ENCODE data around the gene CPN1. TPM values are rescaled to one million over a fixed set of nuclear protein-coding genes. Genes with fewer than 3 reads are reported as not detected.

CPN1 gene
- total and polyA plus RNA-seq, 2 of the 8 experiments (the other 6 are each of a cell fraction or from before 2014, with no cell fraction given): 0.15 to 0.20 TPM

GRCh38 chr10:100076750-100077149, 4.9 kb downstream of the CPN1 start:
- Histone ChIP-seq H2BK120ac (replicated peaks; ENCODE audit: low read depth, low read length) (no peak overlapping the region), H4K20me1 (replicated peaks in 1 of 2; ENCODE audit: control insufficient read depth in 1 of 2, insufficient read depth in 2 of 2, low read length in 2 of 2) (no peaks in the 10 kb centered on the region), H4K91ac (replicated peaks; ENCODE audit: insufficient read length, low read length) (no peak overlapping the region), H3K79me2 (ENCODE audit: control insufficient read depth in 1 of 2, insufficient read depth in 2 of 2, low read length in 2 of 2) (no peaks in the 10 kb centered on the region), H3K4ac (replicated peaks; ENCODE audit: insufficient read length, low read depth, low read length) (no peak overlapping the region), H3K9ac (replicated peaks in 1 of 4; ENCODE audit: extremely low read depth in 1 of 4, low read depth in 3 of 4, low read length in 3 of 4) (no peak overlapping the region), H3K4me2 (ENCODE audit: insufficient read depth in 1 of 2, low read depth in 2 of 2, low read length in 2 of 2) (no peak overlapping the region), H2BK5ac (ENCODE audit: low read depth, low read length) (no peak overlapping the region), H4K8ac (ENCODE audit: extremely low read depth, insufficient read depth, low read length) (no peak overlapping the region), H3K23me2 (ENCODE audit: low read depth, low read length) (no peaks in the 10 kb centered on the region), H3K18ac (ENCODE audit: extremely low read depth, low read length) (no peak overlapping the region), H3K79me1 (ENCODE audit: low read depth, low read length) (no peaks in the 10 kb centered on the region), H4K5ac (ENCODE audit: insufficient read length, low read depth, low read length) (no peak overlapping the region), H2AFZ (ENCODE audit: low read length) (no peak overlapping the region), H3K4me3 (ENCODE audit: extremely low read depth in 1 of 4, insufficient read depth in 2 of 4, low read depth in 3 of 4, low read length in 4 of 4) (no peak overlapping the region), H3K9me3 (ENCODE audit: insufficient read depth in 2 of 2, low read depth in 1 of 2, low read length in 1 of 2) (no peaks in the 10 kb centered on the region), H3K27me3 (replicated peaks in 1 of 4; ENCODE audit: control insufficient read depth in 3 of 4, extremely low read depth in 1 of 4, insufficient read depth in 3 of 4, low read length in 3 of 4) (no peaks in the 10 kb centered on the region), H2BK15ac (ENCODE audit: low read length) (no peak overlapping the region), H3K56ac (replicated peaks; ENCODE audit: insufficient read length, low read depth, low read length) (no peak overlapping the region), H2BK12ac (ENCODE audit: low read depth, low read length) (no peak overlapping the region), H3K4me1 (replicated peaks in 1 of 4; ENCODE audit: control insufficient read depth in 3 of 4, insufficient read depth in 4 of 4, low read length in 3 of 4) (no peaks in the 10 kb centered on the region), H3K27ac (ENCODE audit: low read depth, low read length) (no peak overlapping the region), H3K36me3 (ENCODE audit: control insufficient read depth in 2 of 4, insufficient read depth in 4 of 4, low read length in 3 of 4) (no peaks in the 10 kb centered on the region), H3K14ac (ENCODE audit: insufficient read length) (no peak overlapping the region), H3K23ac (ENCODE audit: insufficient read length) (no peak overlapping the region), H2AK5ac (ENCODE audit: low read depth, low read length) (no peak overlapping the region), H2BK20ac (ENCODE audit: low read length) (no peak overlapping the region)
- ChIA-PET CTCF (ENCODE audit: partially characterized antibody) (no interaction called here), POLR2A (ENCODE audit: partially characterized antibody) (no interaction called here)
- DNase-seq (ENCODE audit: low read depth in 1 of 2, low spot score in 2 of 2): no peak
- WGBS, 2 experiments (ENCODE audit: extremely low coverage in 1 of 2, insufficient coverage in 1 of 2, insufficient read length in 1 of 2, insufficient replicate concordance in 2 of 2, low coverage in 1 of 2, low lambda C conversion rate in 2 of 2, missing lambda C conversion rate in 1 of 2): 76% methylated on average over 2 of the region's 2 CpGs; no CpG with 5 or more reads in 1 of the 2 experiments
- FAIRE-seq: no peak
- TF ChIP-seq EGR1 (IDR thresholded peaks at IDR 0.05; ENCODE audit: borderline replicate concordance, low read depth, low read length): no peak
- no peak for TF ChIP-seq BACH1 (IDR thresholded peaks at IDR 0.05; ENCODE audit: low read length)
- no peak for TF ChIP-seq TCF12 (IDR thresholded peaks at IDR 0.05; ENCODE audit: low read depth, low read length)
- TF ChIP-seq RXRA (IDR thresholded peaks at IDR 0.05; ENCODE audit: insufficient read depth, low read depth, low read length): no peak
- TF ChIP-seq SIN3A (conservative IDR thresholded peaks at IDR 0.05 in 1 of 2, IDR thresholded peaks at IDR 0.05 in 1 of 2; ENCODE audit: low read depth in 1 of 2, low read length in 2 of 2): no peak
